Tibial nerve (tissue), 4 donors: ENCODE measurements around the gene ITPKB. TPM values are rescaled to one million over a fixed set of nuclear protein-coding genes. Genes with fewer than 3 reads are reported as not detected.

Source experiments
- DNase-seq, 2 donors: peaks; one replicate each; pipeline ENCODE4 v3.0.0-alpha.2; 2019; ENCODE audit warnings: low spot score in 2 of 2
- H3K27ac ChIP-seq, 4 donors: fragments of 200-600 bp; sonication (generic) in 3 of 4; one replicate each; pipeline ENCODE4 v1.5.1; 2017 to 2019; ENCODE audit warnings: mild to moderate bottlenecking in 1 of 4
- H3K27me3 ChIP-seq, 2 donors: fragments of 200-600 bp; sonication (generic) in 1 of 2; one replicate each; pipeline versions ENCODE4 v1.5.1 to v1.6.0; 2017 to 2019
- H3K36me3 ChIP-seq, 3 donors: fragments of 200-600 bp; sonication (generic); one replicate each; pipeline ENCODE4 v1.5.1; 2018 to 2019
- H3K4me1 ChIP-seq, 4 donors: fragments of 200-600 bp; sonication (generic) in 3 of 4; one replicate each; pipeline ENCODE4 v1.5.1; 2017 to 2019
- H3K4me3 ChIP-seq, 4 donors: fragments of 200-600 bp; sonication (generic) in 3 of 4; one replicate each; pipeline ENCODE4 v1.5.1; 2017 to 2019; ENCODE audit warnings: mild to moderate bottlenecking in 1 of 4, moderate library complexity in 1 of 4
- H3K9me3 ChIP-seq, 4 donors: fragments of 200-600 bp; sonication (generic) in 3 of 4; one replicate each; pipeline ENCODE4 v1.5.1; 2017 to 2019
- CTCF ChIP-seq, 5 experiments: fragments of 200-600 bp in 3 of 5; fragments of 450-650 bp in 2 of 5; sonication (generic) in 3 of 5; IDR thresholded peaks; one replicate each; pipeline ENCODE4 v1.5.1; 2016 to 2019; ENCODE audit warnings: antibody characterized with exemption in 5 of 5, mild to moderate bottlenecking in 3 of 5, moderate library complexity in 2 of 5
- EP300 ChIP-seq, 2 donors: sonication (generic); formaldehyde crosslinking; IDR thresholded peaks; one replicate each; pipeline ENCODE4 v1.6.1; 2017; ENCODE audit warnings: antibody characterized with exemption in 2 of 2, mild to moderate bottlenecking in 1 of 2
- POLR2A ChIP-seq, 2 donors: fragments of 450-650 bp; IDR thresholded peaks; one replicate each; pipeline ENCODE4 v1.6.1; 2017; ENCODE audit warnings: antibody characterized with exemption in 2 of 2, mild to moderate bottlenecking in 2 of 2, moderate library complexity in 2 of 2
- WGBS, 2 donors: methylation state at CpG; one replicate each; pipeline ENCODE4 v1.1.5; 2018; 5-methylcytosine and 5-hydroxymethylcytosine counted together
- total RNA-seq, 4 donors: library from RNA; depleted of rRNA; stranded (reverse); fragments of >200 nt; gene quantifications; one replicate each; pipeline ENCODE4 v1.1.0, GENCODE V29; 2016

ITPKB gene
- total RNA-seq, 4 donors from 2014 or later: 49.2 to 82.0 (median 52.7) TPM

- DNase-seq: no peak
- no peak for TF ChIP-seq CTCF (IDR thresholded peaks at IDR 0.05)
- no peak for TF ChIP-seq EP300 (IDR thresholded peaks at IDR 0.05)
- TF ChIP-seq POLR2A (IDR thresholded peaks at IDR 0.05): no peak
- H3K4me1 ChIP-seq: no peaks in the 10 kb centered on the region
- H3K9me3 ChIP-seq: no peaks in the 10 kb centered on the region
- no peak overlapping the region for H3K4me3 ChIP-seq
- 25 to 42% methylated on average over 1 of the region's 1 CpG for WGBS, 2 donors
- H3K36me3 ChIP-seq: no peaks in the 10 kb centered on the region
- H3K27me3 ChIP-seq: no peaks in the 10 kb centered on the region
- H3K27ac ChIP-seq: no peak overlapping the region
These were observed 22.2 kb upstream of the ITPKB start for GRCh38 chr1:226761322-226761721.

GRCh38 chr1:226754793-226755533 is 15.9 kb upstream of the ITPKB start:
- TF ChIP-seq POLR2A (IDR thresholded peaks at IDR 0.05) (no peak), CTCF (IDR thresholded peaks at IDR 0.05) (no peak), EP300 (IDR thresholded peaks at IDR 0.05) (no peak)
- WGBS, 2 donors: 89% methylated on average over 9 of the region's 9 CpGs

GRCh38 chr1:226754097-226754496 is 15.0 kb upstream of the ITPKB start:
- H3K27me3 ChIP-seq: no peaks in the 10 kb centered on the region
- no peak overlapping the region for H3K27ac ChIP-seq
- TF ChIP-seq EP300 (IDR thresholded peaks at IDR 0.05): no peak
- no peak for TF ChIP-seq POLR2A (IDR thresholded peaks at IDR 0.05)
- no peak for TF ChIP-seq CTCF (IDR thresholded peaks at IDR 0.05)
- no peak for DNase-seq
- WGBS, 2 donors: 95% methylated on average over 7 of the region's 7 CpGs
- H3K9me3 ChIP-seq: no peaks in the 10 kb centered on the region
- peaks cover 0 to 7% (median 0%) of the 10 kb centered on the region in 4 donors for H3K4me1 ChIP-seq
- H3K4me3 ChIP-seq: no peak overlapping the region
- no peaks in the 10 kb centered on the region for H3K36me3 ChIP-seq

More at GRCh38 chr1:226754793-226755533, 15.9 kb upstream of the ITPKB start:
- Histone ChIP-seq H3K4me1 (peaks cover 0 to 7% (median 0%) of the 10 kb centered on the region in 4 donors), H3K4me3 (no peak overlapping the region), H3K36me3 (no peaks in the 10 kb centered on the region), H3K27ac (no peak overlapping the region), H3K9me3 (no peaks in the 10 kb centered on the region), H3K27me3 (no peaks in the 10 kb centered on the region)
- no peak for DNase-seq

- TF ChIP-seq POLR2A (IDR thresholded peaks at IDR 0.05) (no peak), EP300 (IDR thresholded peaks at IDR 0.05) (no peak), CTCF (IDR thresholded peaks at IDR 0.05) (no peak)
- Histone ChIP-seq H3K36me3 (no peaks in the 10 kb centered on the region), H3K4me3 (no peak overlapping the region), H3K9me3 (no peaks in the 10 kb centered on the region), H3K27ac (no peak overlapping the region), H3K27me3 (no peaks in the 10 kb centered on the region), H3K4me1 (peaks cover 0 to 7% (median 0%) of the 10 kb centered on the region in 4 donors)
- 49 to 65% methylated on average over 3 of the region's 3 CpGs for WGBS, 2 donors
- no peak for DNase-seq
These were observed 12.6 kb upstream of the ITPKB start for GRCh38 chr1:226751703-226752102.

- no peak overlapping the region for H3K4me3 ChIP-seq
- H3K9me3 ChIP-seq: no peaks in the 10 kb centered on the region
- 98 to 100% methylated on average over 2 of the region's 2 CpGs for WGBS, 2 donors
- TF ChIP-seq POLR2A (IDR thresholded peaks at IDR 0.05) (no peak), CTCF (IDR thresholded peaks at IDR 0.05) (no peak), EP300 (IDR thresholded peaks at IDR 0.05) (no peak)
- DNase-seq: no peak
- H3K36me3 ChIP-seq: no peaks in the 10 kb centered on the region
- no peaks in the 10 kb centered on the region for H3K27me3 ChIP-seq
- no peak overlapping the region for H3K27ac ChIP-seq
- H3K4me1 ChIP-seq: peaks cover 0 to 7% (median 0%) of the 10 kb centered on the region in 4 donors
These were observed 12.1 kb upstream of the ITPKB start for GRCh38 chr1:226751214-226751613.
